ENCODE results near the gene ZNF138. TPM values are rescaled to one million over a fixed set of nuclear protein-coding genes. Genes with fewer than 3 reads are reported as not detected.

The ZNF138 gene
- total and polyA plus RNA-seq, 10 of the 15 experiments (the other 5 are each of a cell fraction or from before 2014, with no cell fraction given), result 5.9 to 14.9 (median 12.4) TPM

GRCh38 chr7:64882341-64883112, 88.3 kb downstream of the ZNF138 start:
- FAIRE-seq (no peak), ATAC-seq (no peak), DNase-seq (ENCODE audit: low read depth, low spot score) (no peak)
- SMC1A ChIA-PET (ENCODE audit: uncharacterized antibody, unreplicated experiment), result no interaction called here
- no TSS peak for BruUV-seq (replicated peaks)
- H3K27ac ChIP-seq (ENCODE audit: control insufficient read depth, insufficient read depth), result no peak overlapping the region
- 43% methylated on average over 48 of the region's 55 CpGs for WGBS (ENCODE audit: insufficient coverage, insufficient replicate concordance, low lambda C conversion rate, missing lambda C conversion rate)
- H3K27me3 ChIP-seq (replicated peaks in 1 of 2; ENCODE audit: control insufficient read depth in 2 of 2, insufficient read depth in 2 of 2, low read length in 1 of 2), result no peaks in the 10 kb centered on the region
- no peaks in the 10 kb centered on the region for H3K79me2 ChIP-seq (ENCODE audit: control insufficient read depth, insufficient read depth, low read length)
- RAD21 ChIA-PET (ENCODE audit: unreplicated experiment), result no interaction called here
- H3K9ac ChIP-seq (ENCODE audit: control insufficient read depth, insufficient read depth, low read length), result no peak overlapping the region
- POLR2A ChIA-PET, result no interaction called here
- H3K9me3 ChIP-seq (replicated peaks; ENCODE audit: control insufficient read depth, insufficient read depth, low read length), result peaks cover 7% of the 10 kb centered on the region; the same call in 1 of the 3 replicates
- no peak overlapping the region for H3K4me2 ChIP-seq (ENCODE audit: control insufficient read depth, insufficient read depth)
- no peaks in the 10 kb centered on the region for H3K36me3 ChIP-seq (ENCODE audit: control insufficient read depth in 2 of 2, insufficient read depth in 2 of 2, low read length in 1 of 2)
- no peaks in the 10 kb centered on the region for H4K20me1 ChIP-seq (ENCODE audit: control insufficient read depth, insufficient read depth)
- intact Hi-C loops (cut with micrococcal nuclease; ENCODE audit: unreplicated experiment) (no loop called here), in situ Hi-C loops (cut with MboI) (no loop called here)
- CTCF ChIA-PET, result interaction anchor here (0.7 kb wide), 1 partner anchor 55 kb away, joined by 3 read pairs; no protein-coding TSS in a partner anchor
- no peaks in the 10 kb centered on the region for H3K4me1 ChIP-seq (ENCODE audit: control insufficient read depth, insufficient read depth, low read length)
- H3K4me3 ChIP-seq, result no peak overlapping the region
- H2AFZ ChIP-seq (ENCODE audit: control insufficient read depth, low read depth, low read length), result no peak overlapping the region
- no peak for TF ChIP-seq HDAC6 (IDR thresholded peaks at IDR 0.05; ENCODE audit: unreplicated experiment)
- TF ChIP-seq EZH2 (IDR thresholded peaks at IDR 0.05; ENCODE audit: borderline replicate concordance, control insufficient read depth, low read depth, low read length), result no peak
- no peak for TF ChIP-seq GABPA (IDR thresholded peaks at IDR 0.05; ENCODE audit: low read depth)
- no peak for TF ChIP-seq KLF5 (IDR thresholded peaks at IDR 0.05; ENCODE audit: partially characterized antibody)
- TF ChIP-seq ZNF217 (IDR thresholded peaks at IDR 0.05), result no peak
- no peak for TF ChIP-seq BCLAF1 (IDR thresholded peaks at IDR 0.05)
- no peak for TF ChIP-seq BCL3 (IDR thresholded peaks at IDR 0.05; ENCODE audit: borderline replicate concordance, insufficient read depth, low read depth, low read length, poor library complexity, severe bottlenecking)
- no peak for TF ChIP-seq SMARCA5 (IDR thresholded peaks at IDR 0.05)
- TF ChIP-seq ASH2L (IDR thresholded peaks at IDR 0.05; ENCODE audit: borderline replicate concordance, low read depth), result no peak
- no peak for TF ChIP-seq SMC3 (IDR thresholded peaks at IDR 0.05; ENCODE audit: borderline replicate concordance, low read length)
- TF ChIP-seq CTCF (IDR thresholded peaks at IDR 0.05 in 2 of 3, conservative IDR thresholded peaks at IDR 0.05 in 1 of 3; ENCODE audit: control insufficient read depth in 2 of 3, extremely low read depth in 1 of 3, insufficient read depth in 1 of 3, low read depth in 3 of 3, low read length in 3 of 3), result no peak
- TF ChIP-seq ZNF592 (IDR thresholded peaks at IDR 0.05), result no peak
